Right atrium auricular region (tissue), 2 donors: ENCODE results near the gene PPM1E. TPM values are rescaled to one million over a fixed set of nuclear protein-coding genes. Genes with fewer than 3 reads are reported as not detected.
A peak's percentile ranks its signal among the peaks of the same experiment; 100 is the strongest.

Experiments
- DNase-seq: peaks from one replicate; pipeline ENCODE4 v3.0.0-alpha.2; 2019; ENCODE audit warnings: low spot score
- H3K27ac ChIP-seq, 2 donors: fragments of 200-600 bp; sonication (generic); 1 replicate in 1 of 2; 2 replicates in 1 of 2; pipeline ENCODE4 v1.5.1; 2016 to 2019
- H3K27me3 ChIP-seq, 2 donors: fragments of 200-600 bp; sonication (generic); one replicate each; pipeline versions ENCODE4 v1.5.1 to v1.6.0; 2017 to 2019
- H3K36me3 ChIP-seq: fragments of 200-600 bp; sonication (generic); one replicate; pipeline ENCODE4 v1.5.1; 2016
- H3K4me1 ChIP-seq, 2 donors: fragments of 200-600 bp; sonication (generic); one replicate each; pipeline versions ENCODE4 v1.5.1 to v1.6.0; 2017 to 2019
- H3K4me3 ChIP-seq, 2 donors: fragments of 200-600 bp; sonication (generic); 1 replicate in 1 of 2; 2 replicates in 1 of 2; pipeline ENCODE4 v1.5.1; 2017 to 2019; ENCODE audit warnings: mild to moderate bottlenecking in 1 of 2, moderate library complexity in 1 of 2
- H3K9me3 ChIP-seq, 2 donors: fragments of 200-600 bp; sonication (generic); one replicate each; pipeline ENCODE4 v1.5.1; 2019
- total RNA-seq, 2 donors: library from RNA; depleted of rRNA; stranded (reverse); fragments of >200 nt; gene quantifications; one replicate each; pipeline ENCODE4 v1.1.0, GENCODE V29; 2016
- TF ChIP-seq, protein P1 (sequence below), 2 donors: fragments of 200-600 bp; sonication (generic); IDR thresholded peaks; one replicate each; pipeline ENCODE4 v1.5.1; 2019; ENCODE audit warnings: antibody characterized with exemption in 2 of 2

PPM1E gene
- total RNA-seq, 2 donors from 2014 or later: 1.2 to 5.3 TPM

DNA sequence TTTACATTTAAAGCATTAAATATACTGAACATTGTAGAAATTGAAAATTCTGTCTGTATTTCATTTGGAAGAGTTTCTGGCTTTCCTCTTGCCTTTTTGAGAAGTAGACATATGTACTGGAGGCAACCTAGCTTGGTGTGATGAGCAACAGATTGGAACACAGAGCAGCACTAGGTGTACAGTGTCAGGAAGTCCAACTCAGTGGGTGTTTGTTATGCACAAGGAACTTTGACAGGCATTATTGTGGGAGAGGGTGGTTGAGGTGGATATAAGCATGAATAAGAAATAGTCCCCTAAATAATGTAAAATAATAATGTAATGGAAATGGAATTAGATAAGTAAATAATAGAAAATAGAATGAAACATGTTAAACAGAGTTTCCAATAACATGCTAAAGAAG lies 58.1 kb downstream of the PPM1E start:
- H3K9me3 ChIP-seq: no peaks in the 10 kb centered on the region
- H3K4me1 ChIP-seq: no peaks in the 10 kb centered on the region
- no peak overlapping the region for H3K4me3 ChIP-seq
- H3K27me3 ChIP-seq: no peaks in the 10 kb centered on the region
- DNase-seq: no peak
- TF ChIP-seq, protein P1, sequence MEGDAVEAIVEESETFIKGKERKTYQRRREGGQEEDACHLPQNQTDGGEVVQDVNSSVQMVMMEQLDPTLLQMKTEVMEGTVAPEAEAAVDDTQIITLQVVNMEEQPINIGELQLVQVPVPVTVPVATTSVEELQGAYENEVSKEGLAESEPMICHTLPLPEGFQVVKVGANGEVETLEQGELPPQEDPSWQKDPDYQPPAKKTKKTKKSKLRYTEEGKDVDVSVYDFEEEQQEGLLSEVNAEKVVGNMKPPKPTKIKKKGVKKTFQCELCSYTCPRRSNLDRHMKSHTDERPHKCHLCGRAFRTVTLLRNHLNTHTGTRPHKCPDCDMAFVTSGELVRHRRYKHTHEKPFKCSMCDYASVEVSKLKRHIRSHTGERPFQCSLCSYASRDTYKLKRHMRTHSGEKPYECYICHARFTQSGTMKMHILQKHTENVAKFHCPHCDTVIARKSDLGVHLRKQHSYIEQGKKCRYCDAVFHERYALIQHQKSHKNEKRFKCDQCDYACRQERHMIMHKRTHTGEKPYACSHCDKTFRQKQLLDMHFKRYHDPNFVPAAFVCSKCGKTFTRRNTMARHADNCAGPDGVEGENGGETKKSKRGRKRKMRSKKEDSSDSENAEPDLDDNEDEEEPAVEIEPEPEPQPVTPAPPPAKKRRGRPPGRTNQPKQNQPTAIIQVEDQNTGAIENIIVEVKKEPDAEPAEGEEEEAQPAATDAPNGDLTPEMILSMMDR (IDR thresholded peaks at IDR 0.05): no peak
- no peaks in the 10 kb centered on the region for H3K36me3 ChIP-seq
- peak overlapping the region in 1 of 2 donors; percentile 46 for H3K27ac ChIP-seq

DNA sequence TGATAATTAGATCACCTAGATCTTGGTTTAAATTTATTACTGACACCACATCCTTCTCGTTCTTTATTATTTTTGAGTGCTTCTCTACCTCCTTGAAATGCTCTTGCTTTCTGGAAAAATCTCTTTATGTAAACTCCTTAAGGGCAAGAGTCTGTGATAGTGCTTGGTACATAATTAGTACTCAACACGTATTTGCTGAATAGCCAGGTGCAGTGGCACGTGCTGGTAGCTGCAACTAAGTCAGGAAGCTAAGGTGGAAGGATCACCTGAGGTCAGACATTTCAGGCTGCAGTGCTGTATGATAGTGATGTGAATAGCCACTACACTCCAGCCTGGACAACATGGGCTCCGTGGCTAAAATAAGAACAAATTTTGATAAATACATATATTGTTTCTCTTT lies 63.0 kb downstream of the PPM1E start:
- Histone ChIP-seq H3K27me3 (no peaks in the 10 kb centered on the region), H3K27ac (no peak overlapping the region), H3K36me3 (no peaks in the 10 kb centered on the region), H3K4me3 (no peak overlapping the region), H3K4me1 (no peaks in the 10 kb centered on the region), H3K9me3 (no peaks in the 10 kb centered on the region)
- DNase-seq: no peak
- TF ChIP-seq, protein P1 (IDR thresholded peaks at IDR 0.05): no peak

- Histone ChIP-seq H3K9me3 (no peaks in the 10 kb centered on the region), H3K36me3 (no peaks in the 10 kb centered on the region), H3K4me1 (no peaks in the 10 kb centered on the region), H3K4me3 (no peak overlapping the region), H3K27ac (peak overlapping the region; percentile 37 to 71), H3K27me3 (no peaks in the 10 kb centered on the region)
- TF ChIP-seq, protein P1 (IDR thresholded peaks at IDR 0.05): no peak
- no peak for DNase-seq
These were observed 66.7 kb downstream of the PPM1E start for GRCh38 chr17:58822148-58823050.

GRCh38 chr17:58823051-58823525 lies 67.4 kb downstream of the PPM1E start:
- no peaks in the 10 kb centered on the region for H3K9me3 ChIP-seq
- no peak overlapping the region for H3K4me3 ChIP-seq
- DNase-seq: no peak
- peak overlapping the region; percentile 37 to 71 for H3K27ac ChIP-seq
- TF ChIP-seq, protein P1 (IDR thresholded peaks at IDR 0.05): no peak
- H3K4me1 ChIP-seq: no peaks in the 10 kb centered on the region
- H3K27me3 ChIP-seq: no peaks in the 10 kb centered on the region
- H3K36me3 ChIP-seq: no peaks in the 10 kb centered on the region

DNA sequence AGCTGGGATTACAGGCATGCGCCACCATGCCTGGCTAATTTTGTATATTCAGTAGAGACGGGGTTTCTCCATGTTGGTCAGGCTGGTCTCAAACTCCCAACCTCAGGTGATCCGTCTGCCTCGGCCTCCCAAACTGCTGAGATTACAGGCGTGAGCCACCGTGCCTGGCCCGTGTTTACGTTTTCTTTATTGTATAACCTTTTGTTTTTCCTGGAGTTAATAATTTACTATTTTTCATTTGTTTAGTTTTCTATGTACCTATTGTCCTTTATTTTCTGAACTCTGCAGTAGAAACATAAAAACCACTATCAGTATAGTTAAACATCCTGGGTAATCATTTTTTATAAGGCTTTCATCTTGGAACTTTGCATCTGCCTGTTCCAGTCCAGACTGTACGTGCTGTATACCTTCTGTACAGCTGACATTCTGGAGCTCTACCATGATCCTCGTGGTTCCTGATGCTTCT lies 73.6 kb downstream of the PPM1E start:
- Histone ChIP-seq H3K36me3 (no peaks in the 10 kb centered on the region), H3K27ac (no peak overlapping the region)

More for the DNA sequence above, 73.6 kb downstream of the PPM1E start:
- H3K9me3 ChIP-seq: no peaks in the 10 kb centered on the region
- DNase-seq: no peak
- no peaks in the 10 kb centered on the region for H3K27me3 ChIP-seq
- no peak overlapping the region for H3K4me3 ChIP-seq
- no peaks in the 10 kb centered on the region for H3K4me1 ChIP-seq
- TF ChIP-seq, protein P1 (IDR thresholded peaks at IDR 0.05): no peak
